HEK293T (cell line): ENCODE results near the gene TSPAN5.

Source experiments
- BHLHE40 ChIP-seq: fragments of 450-650 bp; IDR thresholded peaks from 2 replicates; pipeline ENCODE4 v1.6.1; 2016; ENCODE audit warnings: mild to moderate bottlenecking, moderate library complexity, borderline replicate concordance
- FOXK2 ChIP-seq: fragments of 450-650 bp; IDR thresholded peaks from 2 replicates; pipeline ENCODE4 v1.6.1; 2016; ENCODE audit warnings: mild to moderate bottlenecking
- FOXM1 ChIP-seq: fragments of 450-650 bp; IDR thresholded peaks from 2 replicates; pipeline ENCODE4 v1.6.1; 2017; ENCODE audit warnings: mild to moderate bottlenecking, borderline replicate concordance
- LEF1 ChIP-seq: fragments of 450-650 bp; IDR thresholded peaks from 2 replicates; pipeline ENCODE4 v1.6.1; 2017; ENCODE audit warnings: mild to moderate bottlenecking, borderline replicate concordance
- SP1 ChIP-seq: fragments of 450-650 bp; IDR thresholded peaks from 2 replicates; pipeline ENCODE4 v1.6.1; 2017
- SUZ12 ChIP-seq: fragments of 450-650 bp; IDR thresholded peaks from 2 replicates; pipeline ENCODE4 v1.6.1; 2016; ENCODE audit warnings: mild to moderate bottlenecking

DNA sequence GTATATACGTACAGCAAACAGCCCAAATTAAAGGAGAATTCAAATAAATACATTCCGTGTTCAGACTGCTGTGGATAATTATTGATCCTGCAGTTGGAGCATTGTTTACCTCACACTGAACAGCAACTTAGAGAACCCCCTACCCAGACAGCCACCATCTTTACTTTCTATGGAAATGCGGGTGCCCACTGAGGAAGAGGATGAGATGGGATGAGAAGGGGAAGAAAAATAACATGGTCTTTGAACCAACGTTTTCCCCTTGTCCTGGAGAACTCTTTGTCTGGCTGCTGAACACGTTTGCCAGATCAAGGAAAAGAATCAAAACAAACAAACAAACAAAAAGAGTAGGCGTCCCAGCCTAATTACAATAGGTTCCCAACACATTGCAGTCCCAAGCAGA, 1.5 kb downstream of the TSPAN5 start:
- TF ChIP-seq SP1 (no peak), SUZ12 (no peak), BHLHE40 (no peak), FOXK2 (no peak), FOXM1 (no peak), LEF1 (no peak)
